ENCODE measurements around the gene ATP6V0D1. TPM values are rescaled to one million over a fixed set of nuclear protein-coding genes. Genes with fewer than 3 reads are reported as not detected.
A peak's percentile ranks its signal among the peaks of the same experiment; 100 is the strongest.
"Not testable (repeated sequence)": the region's sequence is repeated elsewhere in the genome, so short reads cannot be mapped to it uniquely, and the experiment has no call there.

Gene ATP6V0D1
- polyA plus RNA-seq, 1 of the 3 experiments (the other 2 are of a cell fraction), result 135 TPM

- H3K9me2 ChIP-seq; DNase-seq; H3K36me3 ChIP-seq (replicated peaks in 1 of 2; ENCODE audit: control insufficient read depth in 1 of 2, insufficient read depth in 2 of 2, low read length in 1 of 2); H3K9me3 ChIP-seq; POLR2A ChIA-PET; H3F3A ChIP-seq (replicated peaks; ENCODE audit: insufficient read depth); H4K20me1 ChIP-seq (ENCODE audit: insufficient read depth); H3K4me1 ChIP-seq (ENCODE audit: control insufficient read depth in 1 of 2, insufficient read depth in 2 of 2, low read depth in 1 of 2, low read length in 1 of 2); H3K27me3 ChIP-seq (ENCODE audit: insufficient read depth): not testable (repeated sequence)
- peaks cover 57% of the 10 kb centered on the region for H3K79me2 ChIP-seq (ENCODE audit: insufficient read depth)
- H3K4me3 ChIP-seq (ENCODE audit: low read depth in 2 of 2, low read length in 1 of 2), result peak overlapping the region; percentile 64 to 66
- peak overlapping the region; percentile 53 to 79; a peak in 3 of 4 replicates for H3K27ac ChIP-seq (ENCODE audit: low read depth in 2 of 2, low read length in 1 of 2)
- peak overlapping the region; percentile 93 for H3K4me2 ChIP-seq
- CTCF ChIA-PET, result interaction anchor here (1.2 to 5.9 kb wide), 9 partner anchors 11 to 230 kb away, joined by 4 to 75 read pairs (median 6); partner anchors contain the start of genes ATP6V0D1, KCTD19 and LRRC36
- H3K9ac ChIP-seq, result peak overlapping the region; percentile 94
- H2AFZ ChIP-seq (ENCODE audit: low read depth), result peak overlapping the region; percentile 99; the same call in 1 of the 2 replicates
- WGBS (ENCODE audit: low lambda C conversion rate), result 94% methylated on average over 12 of the region's 19 CpGs
These were observed 65.5 kb downstream of the ATP6V0D1 start for GRCh38 chr16:67415421-67415820.

GRCh38 chr16:67413978-67414911 lies 66.7 kb downstream of the ATP6V0D1 start:
- ChIA-PET POLR2A (interaction anchor here (0.7 kb wide), 1 partner anchor 262 kb away, joined by 3 read pairs; no protein-coding TSS in a partner anchor), CTCF (interaction anchor here (0.7 to 5.9 kb wide), 6 partner anchors 12 to 154 kb away, joined by 3 to 75 read pairs (median 4); partner anchors contain the start of genes KCTD19 and LRRC36)
- H3K4me1 ChIP-seq (ENCODE audit: control insufficient read depth in 1 of 2, insufficient read depth in 2 of 2, low read depth in 1 of 2, low read length in 1 of 2), result no peaks in the 10 kb centered on the region; a peak in 1 of 4 replicates
- H4K20me1 ChIP-seq (ENCODE audit: insufficient read depth), result no peaks in the 10 kb centered on the region
- DNase-seq, result no peak
- peaks cover 9% of the 10 kb centered on the region for H3F3A ChIP-seq (replicated peaks; ENCODE audit: insufficient read depth)
- no peaks in the 10 kb centered on the region for H3K9me2 ChIP-seq
- H3K9ac ChIP-seq, result no peak overlapping the region
- H3K79me2 ChIP-seq (ENCODE audit: insufficient read depth), result peaks cover 66% of the 10 kb centered on the region
- 86% methylated on average over 6 of the region's 6 CpGs for WGBS (ENCODE audit: low lambda C conversion rate)
- H3K4me2 ChIP-seq, result no peak overlapping the region
- H2AFZ ChIP-seq (ENCODE audit: low read depth), result no peak overlapping the region
- H3K36me3 ChIP-seq (replicated peaks in 1 of 2; ENCODE audit: control insufficient read depth in 1 of 2, insufficient read depth in 2 of 2, low read length in 1 of 2), result peaks cover 0 to 4% of the 10 kb centered on the region in 2 experiments
- TF ChIP-seq TAF1 (IDR thresholded peaks at IDR 0.05; ENCODE audit: borderline replicate concordance, low read depth, low read length) (no peak), YY1 (IDR thresholded peaks at IDR 0.05; ENCODE audit: low read depth) (no peak), JUND (IDR thresholded peaks at IDR 0.05) (no peak), FOXJ3 (CRISPR knock-in tag; IDR thresholded peaks at IDR 0.05) (no peak), TCF12 (IDR thresholded peaks at IDR 0.05) (no peak), TEAD4 (IDR thresholded peaks at IDR 0.05; ENCODE audit: borderline replicate concordance, insufficient read depth) (no peak), EZH2phosphoT487 (IDR thresholded peaks at IDR 0.05; ENCODE audit: borderline replicate concordance, low read depth) (no peak), IRF3 (IDR thresholded peaks at IDR 0.05; ENCODE audit: low read depth, low read length) (no peak), RXRA (IDR thresholded peaks at IDR 0.05; ENCODE audit: borderline replicate concordance, low read depth) (no peak), ELF1 (IDR thresholded peaks at IDR 0.05) (no peak), NRF1 (IDR thresholded peaks at IDR 0.05; ENCODE audit: low read depth, low read length) (no peak), MAX (IDR thresholded peaks at IDR 0.05; ENCODE audit: low read depth) (no peak), CTCF (IDR thresholded peaks at IDR 0.05) (no peak)
- H3K4me3 ChIP-seq (ENCODE audit: low read depth in 2 of 2, low read length in 1 of 2), result no peak overlapping the region
- H3K27me3 ChIP-seq (ENCODE audit: insufficient read depth), result no peaks in the 10 kb centered on the region
- H3K27ac ChIP-seq (ENCODE audit: low read depth in 2 of 2, low read length in 1 of 2), result no peak overlapping the region
- no peaks in the 10 kb centered on the region for H3K9me3 ChIP-seq

Data from SK-N-SH (cell line).